Endothelial cell of umbilical vein (primary cell): ENCODE measurements around the gene DDX43. TPM values are rescaled to one million over a fixed set of nuclear protein-coding genes. Genes with fewer than 3 reads are reported as not detected.

Experiments used
- BruUV-seq: library from RNA; stranded (reverse); fragments of 400-500 nt; replicated peaks from 2 replicates; lab custom pipeline; 2021; lab: Mats Ljungman, UMichigan
- CTCF ChIA-PET: fragments of 300-600, 350-600 bp; sonication (Branson Sonifier 250); formaldehyde crosslinking; loops from one replicate; lab custom pipeline; 2021; ENCODE audit warnings: antibody characterized with exemption, inconsistent platforms; lab: Charles Lee
- POLR2A ChIA-PET: fragments of 300-600, 350-600 bp; sonication (Branson Sonifier 250); formaldehyde crosslinking; loops from one replicate; lab custom pipeline; 2021; ENCODE audit warnings: antibody characterized with exemption, inconsistent platforms; lab: Charles Lee
- DNase-seq: peaks from one replicate; pipeline ENCODE4 v3.0.0-alpha.2; 2011; ENCODE audit warnings: low read depth, low spot score
- FAIRE-seq: peaks from 2 replicates; lab custom pipeline; 2011; peaks lifted over from hg19 to GRCh38; lab: Jason Lieb, UNC
- H2AFZ ChIP-seq: 2 replicates; pipeline ENCODE4 v1.6.0; 2012; ENCODE audit warnings: low read depth, low read length, control low read depth, inconsistent platforms
- H3K27ac ChIP-seq: 2 replicates; pipeline ENCODE4 v1.5.1; 2011; ENCODE audit warnings: low read depth, mild to moderate bottlenecking, control low read depth, low read length, moderate library complexity; ENCODE audit not compliant: insufficient read depth
- H3K27me3 ChIP-seq, 2 experiments: 2 replicates each; pipeline versions ENCODE4 v1.6.0 to v1.6.1; 2011; ENCODE audit warnings: low read length in 2 of 2, mixed read lengths in 1 of 2; ENCODE audit not compliant: control insufficient read depth in 2 of 2, insufficient read depth in 2 of 2
- H3K36me3 ChIP-seq, 2 experiments: 2 replicates in 1 of 2; 3 replicates in 1 of 2; pipeline ENCODE4 v1.5.1; 2011; ENCODE audit warnings: low read length in 2 of 2, mild to moderate bottlenecking in 1 of 2, moderate library complexity in 1 of 2; ENCODE audit not compliant: control insufficient read depth in 2 of 2, insufficient read depth in 2 of 2; ENCODE audit errors: extremely low read depth in 1 of 2
- H3K4me1 ChIP-seq: 3 replicates; pipeline ENCODE4 v1.5.1; 2011; ENCODE audit warnings: mild to moderate bottlenecking, low read length; ENCODE audit not compliant: control insufficient read depth, insufficient read depth; ENCODE audit errors: extremely low read depth
- H3K4me2 ChIP-seq: 2 replicates; pipeline ENCODE4 v1.6.1; 2011; ENCODE audit warnings: low read length, control low read depth, mixed read lengths; ENCODE audit not compliant: insufficient read depth
- H3K4me3 ChIP-seq, 3 experiments: fragments of 200-600 bp in 1 of 3; sonication (generic), shearing (Covaris generic) in 1 of 3; replicated peaks in 1 of 3; 2 replicates each; pipeline ENCODE4 v1.5.1; 2011 to 2016; ENCODE audit warnings: control low read depth in 3 of 3, low read length in 3 of 3, mild to moderate bottlenecking in 2 of 3, inconsistent platforms in 1 of 3, low read depth in 1 of 3, moderate library complexity in 1 of 3; ENCODE audit not compliant: insufficient read depth in 1 of 3
- H3K79me2 ChIP-seq: 2 replicates; pipeline ENCODE4 v1.6.0; 2012; ENCODE audit warnings: low read length, inconsistent platforms; ENCODE audit not compliant: control insufficient read depth, insufficient read depth
- H3K9ac ChIP-seq: replicated peaks from 2 replicates; pipeline ENCODE3; 2011; ENCODE audit warnings: low read length, control low read depth; ENCODE audit not compliant: insufficient read depth; ENCODE audit errors: extremely low read depth
- H3K9me1 ChIP-seq: replicated peaks from 3 replicates; pipeline ENCODE4 v1.6.0; 2011; ENCODE audit warnings: mild to moderate bottlenecking, low read length; ENCODE audit not compliant: control insufficient read depth, insufficient read depth; ENCODE audit errors: extremely low read depth
- H3K9me3 ChIP-seq: replicated peaks from 2 replicates; pipeline ENCODE4 v1.5.1; 2012; ENCODE audit warnings: low read length, inconsistent platforms; ENCODE audit not compliant: control insufficient read depth, insufficient read depth
- H4K20me1 ChIP-seq: replicated peaks from 2 replicates; pipeline ENCODE3; 2011; ENCODE audit warnings: mild to moderate bottlenecking, low read length; ENCODE audit not compliant: control insufficient read depth, insufficient read depth; ENCODE audit errors: extremely low read depth
- EZH2 ChIP-seq: IDR thresholded peaks from 2 replicates; pipeline ENCODE4 v1.6.1; 2012; ENCODE audit warnings: borderline replicate concordance, low read depth, mild to moderate bottlenecking, moderate library complexity, low read length, inconsistent platforms; ENCODE audit not compliant: severe bottlenecking
- FOS ChIP-seq: IDR thresholded peaks from 2 replicates; pipeline ENCODE4 v1.6.1; 2011; ENCODE audit warnings: mild to moderate bottlenecking, low read length, moderate library complexity, borderline replicate concordance; ENCODE audit not compliant: insufficient read depth
- GATA2 ChIP-seq: IDR thresholded peaks from 2 replicates; pipeline ENCODE4 v1.7.0; 2011; ENCODE audit warnings: low read depth, mild to moderate bottlenecking, moderate library complexity, mixed read lengths, low read length; ENCODE audit not compliant: insufficient read length, insufficient read depth
- JUN ChIP-seq: IDR thresholded peaks from 2 replicates; pipeline ENCODE4 v1.6.1; 2011; ENCODE audit warnings: borderline replicate concordance, low read depth; ENCODE audit not compliant: insufficient read length, insufficient read depth
- MAX ChIP-seq: IDR thresholded peaks from 2 replicates; pipeline ENCODE4 v1.6.1; 2011; ENCODE audit not compliant: insufficient read depth, insufficient read length
- MYC ChIP-seq: IDR thresholded peaks from one replicate; pipeline ENCODE4 v1.6.1; 2011; ENCODE audit warnings: mild to moderate bottlenecking, low read depth, low read length
- POLR2A ChIP-seq: IDR thresholded peaks from 2 replicates; pipeline ENCODE4 v1.6.1; 2012; ENCODE audit warnings: low read depth, mild to moderate bottlenecking, control low read depth, low read length
- POLR2AphosphoS5 ChIP-seq: IDR thresholded peaks from 2 replicates; pipeline ENCODE4 v1.6.1; 2012; ENCODE audit warnings: low read depth, mild to moderate bottlenecking, control low read depth, low read length, moderate library complexity; ENCODE audit not compliant: insufficient read depth
- dilution Hi-C: fragments of 300-500 bp; cut with MboI; formaldehyde crosslinking; loops from one replicate; pipeline ENCODE4 v1.15.0; 2019; ENCODE audit warnings: low sequenced_read_pairs; ENCODE audit not compliant: extremely low pct_ligation_motif_present
- intact Hi-C: fragments of 100-400 bp; cut with micrococcal nuclease; formaldehyde crosslinking; loops from one replicate; pipeline ENCODE4 v1.10.0; 2022
- polyA plus RNA-seq, 4 experiments: library from polyadenylated mRNA; depleted of rRNA in 3 of 4; stranded (reverse) in 3 of 4; unstranded in 1 of 4; fragments of >200 nt; gene quantifications; 2 replicates each; pipeline versions ENCODE4 v1.2.1 to v1.2.3, GENCODE V29; 2011 to 2012; ENCODE audit warnings: missing spikeins in 1 of 4
- total RNA-seq: library from RNA; stranded (reverse); gene quantifications from 2 replicates; pipeline ENCODE4 v1.2.3, GENCODE V29; 2021
- TF ChIP-seq, protein P1 (sequence below), 2 donors: IDR thresholded peaks; 1 replicate in 1 of 2; 2 replicates in 1 of 2; pipeline ENCODE4 v1.5.1; 2011; ENCODE audit warnings: low read length in 2 of 2, mild to moderate bottlenecking in 2 of 2, moderate library complexity in 2 of 2, control low read depth in 1 of 2, inconsistent platforms in 1 of 2, low read depth in 1 of 2; ENCODE audit not compliant: insufficient read depth in 1 of 2; ENCODE audit errors: extremely low read depth in 1 of 2

DDX43 gene
- total and polyA plus RNA-seq, 2 donors (not counting 3 experiments of a cell fraction or from before 2014, with no cell fraction given) = 0.95 to 1.2 TPM

DNA sequence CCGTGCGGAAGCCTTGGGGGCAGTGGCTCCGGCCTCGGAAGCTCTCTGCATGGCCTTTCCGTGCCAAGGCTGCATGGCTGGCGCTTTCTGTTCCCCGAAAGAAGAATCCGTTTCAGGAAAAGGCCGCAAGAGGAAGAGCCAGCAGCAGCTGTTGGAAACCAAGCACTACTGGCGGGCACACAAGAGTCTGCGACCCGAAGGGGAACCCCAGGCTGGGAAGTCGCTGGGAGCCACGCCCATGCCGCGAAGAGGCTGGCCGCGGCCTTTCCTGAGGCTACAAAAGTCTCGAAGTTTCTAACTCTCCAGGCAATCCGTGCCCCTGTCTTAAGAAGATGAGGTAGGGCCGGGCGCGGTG lies 57.5 kb downstream of the DDX43 start, which contains the start of gene CGAS:
CGAS (minus strand) TSS at position 191 of the 355 bp plus-strand sequence; CDS start at position 75, 116 bp downstream.
- Histone ChIP-seq H3K27ac (peak within 1 kb of the TSS; percentile 70), H3K9me3 (no peaks in the 10 kb centered on the region), H4K20me1 (no peaks in the 10 kb centered on the region), H3K9ac (peak within 1 kb of the TSS; percentile 68), H2AFZ (peak within 1 kb of the TSS; percentile 91), H3K4me1 (peaks cover 5% of the 10 kb centered on the region), H3K4me3 (peak within 1 kb of the TSS; percentile 47 to 87 (median 73)), H3K9me1 (no peaks in the 10 kb centered on the region), H3K79me2 (peaks cover 24% of the 10 kb centered on the region), H3K36me3 (no peaks in the 10 kb centered on the region), H3K4me2 (peak within 1 kb of the TSS; percentile 91), H3K27me3 (no peaks in the 10 kb centered on the region)
- ChIA-PET CTCF (interaction anchor here (0.8 to 1.7 kb wide), 2 partner anchors 19 to 63 kb away, joined by 3 to 4 read pairs; no protein-coding TSS in a partner anchor), POLR2A (interaction anchor here (0.8 to 1.6 kb wide), 3 partner anchors 9 to 62 kb away, joined by 3 to 7 read pairs (median 5); partner anchors contain the start of gene MTO1)
- dilution Hi-C loops = no loop called here
- TF ChIP-seq MAX (no peak), POLR2AphosphoS5 (peak; percentile 32), FOS (no peak), JUN (no peak), MYC (no peak), POLR2A (peak; percentile 26), EZH2 (no peak), GATA2 (no peak)
- TF ChIP-seq, protein P1, sequence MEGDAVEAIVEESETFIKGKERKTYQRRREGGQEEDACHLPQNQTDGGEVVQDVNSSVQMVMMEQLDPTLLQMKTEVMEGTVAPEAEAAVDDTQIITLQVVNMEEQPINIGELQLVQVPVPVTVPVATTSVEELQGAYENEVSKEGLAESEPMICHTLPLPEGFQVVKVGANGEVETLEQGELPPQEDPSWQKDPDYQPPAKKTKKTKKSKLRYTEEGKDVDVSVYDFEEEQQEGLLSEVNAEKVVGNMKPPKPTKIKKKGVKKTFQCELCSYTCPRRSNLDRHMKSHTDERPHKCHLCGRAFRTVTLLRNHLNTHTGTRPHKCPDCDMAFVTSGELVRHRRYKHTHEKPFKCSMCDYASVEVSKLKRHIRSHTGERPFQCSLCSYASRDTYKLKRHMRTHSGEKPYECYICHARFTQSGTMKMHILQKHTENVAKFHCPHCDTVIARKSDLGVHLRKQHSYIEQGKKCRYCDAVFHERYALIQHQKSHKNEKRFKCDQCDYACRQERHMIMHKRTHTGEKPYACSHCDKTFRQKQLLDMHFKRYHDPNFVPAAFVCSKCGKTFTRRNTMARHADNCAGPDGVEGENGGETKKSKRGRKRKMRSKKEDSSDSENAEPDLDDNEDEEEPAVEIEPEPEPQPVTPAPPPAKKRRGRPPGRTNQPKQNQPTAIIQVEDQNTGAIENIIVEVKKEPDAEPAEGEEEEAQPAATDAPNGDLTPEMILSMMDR (IDR thresholded peaks at IDR 0.05; ENCODE audit: extremely low read depth in 1 of 2, insufficient read depth in 1 of 2, low read depth in 1 of 2, low read length in 2 of 2) = no peak
- no TSS peak for BruUV-seq
- intact Hi-C loops = loop anchor here (1.0 kb wide), 1 partner anchor 9 kb away; the partner anchor contains the start of gene MTO1
- peak; percentile 56 for FAIRE-seq
- DNase-seq = peak; percentile 60
